HepG2 (cell line): ENCODE measurements around the gene CST4. TPM values are rescaled to one million over a fixed set of nuclear protein-coding genes. Genes with fewer than 3 reads are reported as not detected.

Experiments used
- CREB3 ChIP-seq: sonication (generic); formaldehyde crosslinking; IDR thresholded peaks from 2 replicates; pipeline ENCODE4 v1.5.0; 2020; ENCODE audit warnings: missing genetic modification reagents
- CTCF ChIP-seq: sonication (generic); formaldehyde crosslinking; IDR thresholded peaks from 2 replicates; pipeline ENCODE4 v1.5.0; 2020; ENCODE audit warnings: mild to moderate bottlenecking, missing genetic modification reagents, moderate library complexity
- KLF16 ChIP-seq, 2 experiments: sonication (generic) in 1 of 2; formaldehyde crosslinking in 1 of 2; IDR thresholded peaks; 2 replicates each; pipeline versions ENCODE4 v1.6.1 to v1.8.0; 2016 to 2023; ENCODE audit warnings: missing genetic modification reagents in 2 of 2, missing compliant biosample characterization in 1 of 2
- MED8 ChIP-seq: sonication (generic); formaldehyde crosslinking; IDR thresholded peaks from 2 replicates; pipeline ENCODE4 v1.8.1; 2023; ENCODE audit warnings: mild to moderate bottlenecking, missing genetic modification reagents; ENCODE audit not compliant: insufficient replicate concordance
- PITX1 ChIP-seq: sonication (generic); formaldehyde crosslinking; IDR thresholded peaks from 2 replicates; pipeline ENCODE4 v1.5.1; 2020; ENCODE audit warnings: mild to moderate bottlenecking, missing genetic modification reagents
- RFXAP ChIP-seq: sonication (generic); formaldehyde crosslinking; IDR thresholded peaks from 2 replicates; pipeline ENCODE4 v1.4.0; 2020; ENCODE audit warnings: missing genetic modification reagents, borderline replicate concordance
- SALL1 ChIP-seq: sonication (generic); formaldehyde crosslinking; IDR thresholded peaks from 2 replicates; pipeline ENCODE4 v1.8.0; 2022; ENCODE audit warnings: mild to moderate bottlenecking, missing genetic modification reagents
- SOX6 ChIP-seq, 2 experiments: fragments of 450-650 bp in 1 of 2; sonication (generic) in 1 of 2; formaldehyde crosslinking in 1 of 2; IDR thresholded peaks; 2 replicates each; pipeline versions ENCODE4 v1.4.0 to v1.6.1; 2017 to 2020; ENCODE audit warnings: antibody characterized with exemption in 1 of 2, mild to moderate bottlenecking in 1 of 2, missing genetic modification reagents in 1 of 2
- ZBTB42 ChIP-seq: sonication (generic); formaldehyde crosslinking; IDR thresholded peaks from 2 replicates; pipeline ENCODE4 v1.5.0; 2020; ENCODE audit warnings: mild to moderate bottlenecking, missing genetic modification reagents
- ZFX ChIP-seq: sonication (generic); formaldehyde crosslinking; IDR thresholded peaks from 2 replicates; pipeline ENCODE4 v1.4.0; 2020; ENCODE audit warnings: mild to moderate bottlenecking, low read depth, missing genetic modification reagents, moderate library complexity
- ZNF543 ChIP-seq: sonication (generic); formaldehyde crosslinking; IDR thresholded peaks from 2 replicates; pipeline ENCODE4 v1.4.0; 2020; ENCODE audit warnings: mild to moderate bottlenecking, missing genetic modification reagents
- ZNF552 ChIP-seq: sonication (generic); formaldehyde crosslinking; IDR thresholded peaks from 2 replicates; pipeline ENCODE4 v1.9.0; 2022; ENCODE audit warnings: missing genetic modification reagents, mild to moderate bottlenecking, borderline replicate concordance
- ZNF816 ChIP-seq: sonication (generic); formaldehyde crosslinking; IDR thresholded peaks from 2 replicates; pipeline ENCODE4 v1.8.0; 2022; ENCODE audit warnings: missing genetic modification reagents, mild to moderate bottlenecking, borderline replicate concordance
- ZNF878 ChIP-seq: sonication (generic); formaldehyde crosslinking; IDR thresholded peaks from 2 replicates; pipeline ENCODE4 v1.8.1; 2023; ENCODE audit warnings: mild to moderate bottlenecking, missing genetic modification reagents, moderate library complexity
- polyA plus RNA-seq, 8 experiments: library from polyadenylated mRNA; depleted of rRNA in 3 of 8; stranded (reverse) in 7 of 8; unstranded in 1 of 8; fragments of >200 nt; fragmentation: Illumina TruSeq in 4 of 8; extraction: Trizol in 4 of 8; gene quantifications; 2 replicates each; pipeline versions ENCODE4 v1.2.1 to v1.2.3, GENCODE V29; 2011 to 2016; ENCODE audit warnings: low read depth in 4 of 8, missing spikeins in 1 of 8, mixed read lengths in 1 of 8; ENCODE audit not compliant: insufficient read depth in 1 of 8
- total RNA-seq, 5 experiments: library from RNA; depleted of rRNA; stranded (reverse); fragments of >200 nt; fragmentation: Illumina TruSeq; extraction: Trizol; gene quantifications; 2 replicates each; pipeline ENCODE4 v1.2.3, GENCODE V29; 2016; ENCODE audit warnings: low read depth in 1 of 5
- TF ChIP-seq, protein P1 (sequence below): IDR thresholded peaks from 2 replicates; pipeline ENCODE4 v1.4.0; 2020; ENCODE audit warnings: mild to moderate bottlenecking, missing genetic modification reagents
- TF ChIP-seq, protein P2 (sequence below): sonication (generic); formaldehyde crosslinking; IDR thresholded peaks from 2 replicates; pipeline ENCODE4 v1.9.0; 2021; ENCODE audit warnings: missing genetic modification reagents, borderline replicate concordance

The CST4 gene
- total and polyA plus RNA-seq, 2 of the 13 experiments (the other 11 are each of a cell fraction or from before 2014, with no cell fraction given): not detected

- TF ChIP-seq KLF16 (CRISPR knock-in tag; IDR thresholded peaks at IDR 0.05) (peak in 1 of 2 experiments; percentile 41; a peak in 1 of 4 replicates), PITX1 (CRISPR knock-in tag) (no peak), SOX6 (IDR thresholded peaks at IDR 0.05) (no peak), SOX6 (CRISPR knock-in tag; IDR thresholded peaks at IDR 0.05) (peak; percentile 27; the same call in 1 of the 2 replicates), RFXAP (CRISPR knock-in tag) (no peak), SALL1 (CRISPR knock-in tag) (0 out of 2 replicates have a peak, but pooled peaks have one; percentile 35), ZNF552 (CRISPR knock-in tag) (no peak), MED8 (CRISPR knock-in tag) (peak; percentile 7), ZNF816 (no peak), ZFX (CRISPR knock-in tag) (peak; percentile 46), ZBTB42 (no peak), CTCF (0 out of 2 replicates have a peak, but pooled peaks have one; percentile 8), CREB3 (CRISPR knock-in tag) (no peak), ZNF543 (0 out of 2 replicates have a peak, but pooled peaks have one; percentile 8), ZNF878 (CRISPR knock-in tag) (peak; percentile 65; the same call in 1 of the 2 replicates)
- TF ChIP-seq, protein P1, sequence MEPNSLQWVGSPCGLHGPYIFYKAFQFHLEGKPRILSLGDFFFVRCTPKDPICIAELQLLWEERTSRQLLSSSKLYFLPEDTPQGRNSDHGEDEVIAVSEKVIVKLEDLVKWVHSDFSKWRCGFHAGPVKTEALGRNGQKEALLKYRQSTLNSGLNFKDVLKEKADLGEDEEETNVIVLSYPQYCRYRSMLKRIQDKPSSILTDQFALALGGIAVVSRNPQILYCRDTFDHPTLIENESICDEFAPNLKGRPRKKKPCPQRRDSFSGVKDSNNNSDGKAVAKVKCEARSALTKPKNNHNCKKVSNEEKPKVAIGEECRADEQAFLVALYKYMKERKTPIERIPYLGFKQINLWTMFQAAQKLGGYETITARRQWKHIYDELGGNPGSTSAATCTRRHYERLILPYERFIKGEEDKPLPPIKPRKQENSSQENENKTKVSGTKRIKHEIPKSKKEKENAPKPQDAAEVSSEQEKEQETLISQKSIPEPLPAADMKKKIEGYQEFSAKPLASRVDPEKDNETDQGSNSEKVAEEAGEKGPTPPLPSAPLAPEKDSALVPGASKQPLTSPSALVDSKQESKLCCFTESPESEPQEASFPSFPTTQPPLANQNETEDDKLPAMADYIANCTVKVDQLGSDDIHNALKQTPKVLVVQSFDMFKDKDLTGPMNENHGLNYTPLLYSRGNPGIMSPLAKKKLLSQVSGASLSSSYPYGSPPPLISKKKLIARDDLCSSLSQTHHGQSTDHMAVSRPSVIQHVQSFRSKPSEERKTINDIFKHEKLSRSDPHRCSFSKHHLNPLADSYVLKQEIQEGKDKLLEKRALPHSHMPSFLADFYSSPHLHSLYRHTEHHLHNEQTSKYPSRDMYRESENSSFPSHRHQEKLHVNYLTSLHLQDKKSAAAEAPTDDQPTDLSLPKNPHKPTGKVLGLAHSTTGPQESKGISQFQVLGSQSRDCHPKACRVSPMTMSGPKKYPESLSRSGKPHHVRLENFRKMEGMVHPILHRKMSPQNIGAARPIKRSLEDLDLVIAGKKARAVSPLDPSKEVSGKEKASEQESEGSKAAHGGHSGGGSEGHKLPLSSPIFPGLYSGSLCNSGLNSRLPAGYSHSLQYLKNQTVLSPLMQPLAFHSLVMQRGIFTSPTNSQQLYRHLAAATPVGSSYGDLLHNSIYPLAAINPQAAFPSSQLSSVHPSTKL (CRISPR knock-in tag): peak; percentile 78
- TF ChIP-seq, protein P2, sequence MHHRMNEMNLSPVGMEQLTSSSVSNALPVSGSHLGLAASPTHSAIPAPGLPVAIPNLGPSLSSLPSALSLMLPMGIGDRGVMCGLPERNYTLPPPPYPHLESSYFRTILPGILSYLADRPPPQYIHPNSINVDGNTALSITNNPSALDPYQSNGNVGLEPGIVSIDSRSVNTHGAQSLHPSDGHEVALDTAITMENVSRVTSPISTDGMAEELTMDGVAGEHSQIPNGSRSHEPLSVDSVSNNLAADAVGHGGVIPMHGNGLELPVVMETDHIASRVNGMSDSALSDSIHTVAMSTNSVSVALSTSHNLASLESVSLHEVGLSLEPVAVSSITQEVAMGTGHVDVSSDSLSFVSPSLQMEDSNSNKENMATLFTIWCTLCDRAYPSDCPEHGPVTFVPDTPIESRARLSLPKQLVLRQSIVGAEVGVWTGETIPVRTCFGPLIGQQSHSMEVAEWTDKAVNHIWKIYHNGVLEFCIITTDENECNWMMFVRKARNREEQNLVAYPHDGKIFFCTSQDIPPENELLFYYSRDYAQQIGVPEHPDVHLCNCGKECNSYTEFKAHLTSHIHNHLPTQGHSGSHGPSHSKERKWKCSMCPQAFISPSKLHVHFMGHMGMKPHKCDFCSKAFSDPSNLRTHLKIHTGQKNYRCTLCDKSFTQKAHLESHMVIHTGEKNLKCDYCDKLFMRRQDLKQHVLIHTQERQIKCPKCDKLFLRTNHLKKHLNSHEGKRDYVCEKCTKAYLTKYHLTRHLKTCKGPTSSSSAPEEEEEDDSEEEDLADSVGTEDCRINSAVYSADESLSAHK (CRISPR knock-in tag): no peak
These were observed 46.7 kb downstream of the CST4 start (continued) for GRCh38 chr20:23641936-23642751.
